Lung (tissue), 12 donors: ENCODE measurements around the gene VGLL4. TPM values are rescaled to one million over a fixed set of nuclear protein-coding genes. Genes with fewer than 3 reads are reported as not detected.
A peak's percentile ranks its signal among the peaks of the same experiment; 100 is the strongest.

Experiments
- ATAC-seq: fragments of 200-7000 bp; cut with Tn5 transposase; one replicate; pipeline ENCODE4 v1.9.1; 2020; ENCODE audit warnings: moderate number of reproducible peaks; ENCODE audit not compliant: insufficient read depth, low FRiP score
- DNase-seq, 3 donors: peaks; one replicate each; pipeline ENCODE4 v3.0.0-alpha.2; 2013 to 2017
- H3K27ac ChIP-seq, 2 donors: one replicate each; pipeline ENCODE4 v1.5.1; 2013; ENCODE audit warnings: mild to moderate bottlenecking in 2 of 2, moderate library complexity in 2 of 2, control low read depth in 1 of 2, inconsistent platforms in 1 of 2, low read depth in 1 of 2, low read length in 1 of 2
- H3K27me3 ChIP-seq, 3 donors: one replicate each; pipeline ENCODE4 v1.5.1; 2013; ENCODE audit warnings: low read length in 2 of 3; ENCODE audit not compliant: control insufficient read depth in 3 of 3, insufficient read depth in 3 of 3
- H3K36me3 ChIP-seq, 4 donors: one replicate each; pipeline ENCODE4 v1.5.1; 2013; ENCODE audit warnings: low read length in 4 of 4, mild to moderate bottlenecking in 1 of 4, moderate library complexity in 1 of 4; ENCODE audit not compliant: control insufficient read depth in 4 of 4, insufficient read depth in 4 of 4
- H3K4me1 ChIP-seq, 5 donors: one replicate each; pipeline ENCODE4 v1.5.1; 2013; ENCODE audit warnings: low read length in 5 of 5, mild to moderate bottlenecking in 2 of 5, moderate library complexity in 1 of 5; ENCODE audit not compliant: control insufficient read depth in 5 of 5, insufficient read depth in 5 of 5
- H3K4me3 ChIP-seq: one replicate; pipeline ENCODE4 v1.5.1; 2013; ENCODE audit warnings: mild to moderate bottlenecking, control low read depth, moderate library complexity
- H3K9ac ChIP-seq, 2 donors: one replicate each; pipeline ENCODE4 v1.5.1; 2013; ENCODE audit warnings: low read length in 2 of 2, control low read depth in 1 of 2; ENCODE audit not compliant: insufficient read depth in 1 of 2
- H3K9me3 ChIP-seq, 4 donors: one replicate each; pipeline ENCODE4 v1.5.1; 2013; ENCODE audit warnings: low read length in 3 of 4, mild to moderate bottlenecking in 1 of 4, moderate library complexity in 1 of 4; ENCODE audit not compliant: control insufficient read depth in 4 of 4, insufficient read depth in 3 of 4
- WGBS, 2 donors: extraction: QIAGEN DNeasy Blood & Tissue Kit; methylation state at CpG; one replicate each; pipeline ENCODE4 v1.1.7; 2013; 5-methylcytosine and 5-hydroxymethylcytosine counted together
- polyA plus RNA-seq, 2 donors: library from polyadenylated mRNA; stranded (reverse); fragments of 200-250 nt; gene quantifications; one replicate each; pipeline ENCODE4 v1.2.1, GENCODE V29; 2013
- total RNA-seq, 2 donors: library from RNA; depleted of rRNA in 1 of 2; stranded (reverse); fragments of >200 nt in 1 of 2; gene quantifications; one replicate each; pipeline ENCODE4 v1.2.1, GENCODE V29; 2014 to 2021
- TF ChIP-seq, protein P1 (sequence below): IDR thresholded peaks from 2 replicates; pipeline ENCODE4 v1.5.1; 2012; ENCODE audit warnings: mild to moderate bottlenecking; ENCODE audit errors: control extremely low read depth, extremely low read depth
- donor health status: control.
- donor health status: control.
- donor health status: Bipolar disorder and iron deficiency.
- donor health status: healthy.
- donor health status: DM: yes; HTN: yes; CAD: no.

Gene VGLL4
- total and polyA plus RNA-seq, 4 donors, result 30.5 to 94.1 (median 39.3) TPM

- Histone ChIP-seq H3K27me3 (no peaks in the 10 kb centered on the region), H3K4me1 (peaks cover 20 to 80% (median 43%) of the 10 kb centered on the region in 5 donors), H3K4me3 (no peak overlapping the region), H3K9me3 (peaks cover 0 to 1% (median 0%) of the 10 kb centered on the region in 4 donors), H3K36me3 (peaks cover 0 to 4% (median 0%) of the 10 kb centered on the region in 4 donors), H3K9ac (no peak overlapping the region), H3K27ac (no peak overlapping the region)
- TF ChIP-seq, protein P1, sequence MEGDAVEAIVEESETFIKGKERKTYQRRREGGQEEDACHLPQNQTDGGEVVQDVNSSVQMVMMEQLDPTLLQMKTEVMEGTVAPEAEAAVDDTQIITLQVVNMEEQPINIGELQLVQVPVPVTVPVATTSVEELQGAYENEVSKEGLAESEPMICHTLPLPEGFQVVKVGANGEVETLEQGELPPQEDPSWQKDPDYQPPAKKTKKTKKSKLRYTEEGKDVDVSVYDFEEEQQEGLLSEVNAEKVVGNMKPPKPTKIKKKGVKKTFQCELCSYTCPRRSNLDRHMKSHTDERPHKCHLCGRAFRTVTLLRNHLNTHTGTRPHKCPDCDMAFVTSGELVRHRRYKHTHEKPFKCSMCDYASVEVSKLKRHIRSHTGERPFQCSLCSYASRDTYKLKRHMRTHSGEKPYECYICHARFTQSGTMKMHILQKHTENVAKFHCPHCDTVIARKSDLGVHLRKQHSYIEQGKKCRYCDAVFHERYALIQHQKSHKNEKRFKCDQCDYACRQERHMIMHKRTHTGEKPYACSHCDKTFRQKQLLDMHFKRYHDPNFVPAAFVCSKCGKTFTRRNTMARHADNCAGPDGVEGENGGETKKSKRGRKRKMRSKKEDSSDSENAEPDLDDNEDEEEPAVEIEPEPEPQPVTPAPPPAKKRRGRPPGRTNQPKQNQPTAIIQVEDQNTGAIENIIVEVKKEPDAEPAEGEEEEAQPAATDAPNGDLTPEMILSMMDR, result no peak
- DNase-seq (no peak), ATAC-seq (no peak)
- 88% methylated on average over 9 of the region's 9 CpGs for WGBS, 2 donors
These were observed 32.3 kb downstream of the VGLL4 start for GRCh38 chr3:11611341-11611799.

- no peak for ATAC-seq
These were observed 32.9 kb downstream of the VGLL4 start for GRCh38 chr3:11610700-11611275.

DNA sequence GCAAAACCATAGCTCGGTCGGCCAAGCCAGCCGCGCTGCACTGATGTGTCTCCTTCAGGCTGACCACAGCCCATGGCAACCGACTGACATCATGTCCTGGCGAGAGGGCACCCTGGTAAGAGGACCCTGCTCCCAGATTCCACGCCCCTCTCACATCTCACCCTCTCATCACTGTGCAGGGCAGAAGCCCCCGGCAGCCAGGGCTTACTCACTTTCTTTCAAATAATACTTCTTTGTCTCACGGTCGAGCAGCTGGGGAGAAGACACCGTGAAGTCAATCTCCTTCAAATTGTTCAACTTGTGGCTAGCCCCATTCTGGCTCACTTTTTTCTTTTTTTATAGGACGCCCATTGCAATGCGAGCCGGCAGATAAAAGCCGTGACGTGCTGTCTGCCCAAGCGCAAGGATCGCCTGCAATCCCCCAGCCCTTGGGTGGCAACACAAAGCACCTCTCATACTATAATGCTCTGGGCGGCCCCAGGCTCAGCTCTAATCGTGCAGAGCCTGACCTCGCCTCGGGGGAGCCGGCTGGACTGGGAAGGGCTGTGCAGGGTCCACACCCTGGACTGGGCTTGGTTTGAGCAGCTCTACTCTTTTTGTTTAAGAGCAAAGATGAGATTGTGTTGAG, 33.6 kb downstream of the VGLL4 start:
- peaks cover 0 to 7% (median 0%) of the 10 kb centered on the region in 4 donors for H3K36me3 ChIP-seq
- no peak overlapping the region for H3K27ac ChIP-seq
- DNase-seq (peak in 1 of 3 donors; percentile 31), ATAC-seq (no peak)
- H3K4me3 ChIP-seq, result no peak overlapping the region
- H3K9me3 ChIP-seq, result peaks cover 0 to 1% (median 0%) of the 10 kb centered on the region in 4 donors
- no peak overlapping the region for H3K9ac ChIP-seq
- peaks cover 18 to 73% (median 42%) of the 10 kb centered on the region in 5 donors for H3K4me1 ChIP-seq
- TF ChIP-seq, protein P1, result no peak
- 76 to 77% methylated on average over 23 of the region's 23 CpGs for WGBS, 2 donors
- H3K27me3 ChIP-seq, result no peaks in the 10 kb centered on the region

More at GRCh38 chr3:11610700-11611275, 32.9 kb downstream of the VGLL4 start:
- Histone ChIP-seq H3K9me3 (peaks cover 0 to 1% (median 0%) of the 10 kb centered on the region in 4 donors), H3K9ac (no peak overlapping the region), H3K36me3 (peaks cover 0 to 7% (median 0%) of the 10 kb centered on the region in 4 donors), H3K27ac (no peak overlapping the region), H3K4me3 (no peak overlapping the region), H3K4me1 (peaks cover 18 to 75% (median 42%) of the 10 kb centered on the region in 5 donors), H3K27me3 (no peaks in the 10 kb centered on the region)
- WGBS, 2 donors, result 74% methylated on average over 8 of the region's 8 CpGs
- TF ChIP-seq, protein P1, result no peak
- DNase-seq, result no peak
